Measurements from ENCODE around the gene TSPAN33.

TSPAN33 gene

DNA sequence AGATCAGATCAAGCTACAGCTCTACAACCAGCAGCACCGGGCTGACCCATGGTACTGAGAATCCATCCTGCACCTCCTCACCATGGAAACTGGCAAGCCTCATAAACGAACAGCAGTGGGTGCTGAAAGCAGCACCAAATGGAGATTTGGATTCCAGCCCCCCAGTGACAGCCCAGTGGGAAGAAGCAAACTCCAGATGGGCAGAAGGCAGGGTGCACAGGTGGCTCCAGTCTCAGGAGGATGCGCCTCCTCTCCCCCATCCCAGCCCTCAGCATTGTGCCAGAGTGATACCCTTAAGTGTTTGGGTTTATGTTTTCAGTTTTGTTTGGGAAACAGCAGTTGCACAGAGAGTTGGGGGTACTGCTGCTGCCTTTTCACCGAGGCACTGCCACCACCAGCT is 23.3 kb downstream of the TSPAN33 start:
- CTCF ChIA-PET: interaction anchor here (0.7 to 1.5 kb wide), 4 partner anchors 8 to 76 kb away, joined by 3 to 5 read pairs (median 4); no protein-coding TSS in a partner anchor
- H3K27ac ChIP-seq (ENCODE audit: extremely low read depth, low read depth, low read length): no peak overlapping the region
- H3K9me3 ChIP-seq (ENCODE audit: control insufficient read depth, insufficient read depth, low read depth, low read length): no peaks in the 10 kb centered on the region
- peak; percentile 32; the same call in 1 of the 2 replicates for TF ChIP-seq ZIC2 (tag by site-specific recombination; IDR thresholded peaks at IDR 0.05)
- TF ChIP-seq ZNF544 (tag by site-specific recombination; IDR thresholded peaks at IDR 0.05): no peak
- H3K36me3 ChIP-seq (ENCODE audit: control insufficient read depth in 2 of 2, insufficient read depth in 1 of 2, low read length in 2 of 2): peaks cover 0 to 35% of the 10 kb centered on the region in 2 experiments; a peak in 1 of 3 replicates
- no peaks in the 10 kb centered on the region for H3K4me1 ChIP-seq (ENCODE audit: control insufficient read depth, insufficient read depth, low read length)
- H3K4me3 ChIP-seq (ENCODE audit: low read depth, low read length): no peak overlapping the region
- POLR2A ChIA-PET: interaction anchor here (0.9 kb wide), 1 partner anchor 21 kb away, joined by 3 read pairs; no protein-coding TSS in a partner anchor

- H3K36me3 ChIP-seq (ENCODE audit: control insufficient read depth in 2 of 2, insufficient read depth in 1 of 2, low read length in 2 of 2): peaks cover 0 to 35% of the 10 kb centered on the region in 2 experiments; a peak in 1 of 3 replicates
- TF ChIP-seq KLF8 (tag by site-specific recombination; IDR thresholded peaks at IDR 0.05): no peak
- no peak for TF ChIP-seq ZNF155 (tag by site-specific recombination; IDR thresholded peaks at IDR 0.05)
- TF ChIP-seq BCL6B (tag by site-specific recombination; IDR thresholded peaks at IDR 0.05): no peak
- no peak for TF ChIP-seq ZXDB (tag by site-specific recombination; IDR thresholded peaks at IDR 0.05)
- TF ChIP-seq ZFP69B (tag by site-specific recombination; IDR thresholded peaks at IDR 0.05): no peak
- no peak for TF ChIP-seq ZFP37 (tag by site-specific recombination; IDR thresholded peaks at IDR 0.05)
- TF ChIP-seq ZBTB49 (tag by site-specific recombination; IDR thresholded peaks at IDR 0.05; ENCODE audit: low read depth): no peak
- TF ChIP-seq ZBTB7A (tag by site-specific recombination; IDR thresholded peaks at IDR 0.05; ENCODE audit: low read depth): no peak
- no peak for TF ChIP-seq ZNF549 (tag by site-specific recombination; IDR thresholded peaks at IDR 0.05)
- no peaks in the 10 kb centered on the region for H3K4me1 ChIP-seq (ENCODE audit: control insufficient read depth, insufficient read depth, low read length)
- CTCF ChIA-PET: interaction anchor here (0.5 to 0.8 kb wide), 2 partner anchors 41 to 771 kb away, joined by 4 to 5 read pairs; no protein-coding TSS in a partner anchor
- H3K9me3 ChIP-seq (ENCODE audit: control insufficient read depth, insufficient read depth, low read depth, low read length): no peaks in the 10 kb centered on the region
- POLR2A ChIA-PET: no interaction called here
- H3K27ac ChIP-seq (ENCODE audit: extremely low read depth, low read depth, low read length): no peak overlapping the region
- H3K4me3 ChIP-seq (ENCODE audit: low read depth, low read length): no peak overlapping the region
Measured at GRCh38 chr7:129168231-129169021, 23.9 kb downstream of the TSPAN33 start.

GRCh38 chr7:129169171-129169671 is 24.7 kb downstream of the TSPAN33 start:
- ChIA-PET CTCF (interaction anchor here (0.5 to 1.2 kb wide), 3 partner anchors 42 to 770 kb away, joined by 3 to 5 read pairs (median 3); no protein-coding TSS in a partner anchor), POLR2A (no interaction called here)
- H3K4me1 ChIP-seq (ENCODE audit: control insufficient read depth, insufficient read depth, low read length): no peaks in the 10 kb centered on the region
- TF ChIP-seq RBAK (tag by site-specific recombination; IDR thresholded peaks at IDR 0.05): no peak
- TF ChIP-seq HOXC10 (CRISPR knock-in tag; IDR thresholded peaks at IDR 0.05): no peak
- no peak for TF ChIP-seq ZNF530 (tag by site-specific recombination; IDR thresholded peaks at IDR 0.05; ENCODE audit: low read depth)
- no peak for TF ChIP-seq MZF1 (tag by site-specific recombination; IDR thresholded peaks at IDR 0.05; ENCODE audit: borderline replicate concordance)
- no peak for TF ChIP-seq SP2 (tag by site-specific recombination; IDR thresholded peaks at IDR 0.05)
- TF ChIP-seq, protein P1, sequence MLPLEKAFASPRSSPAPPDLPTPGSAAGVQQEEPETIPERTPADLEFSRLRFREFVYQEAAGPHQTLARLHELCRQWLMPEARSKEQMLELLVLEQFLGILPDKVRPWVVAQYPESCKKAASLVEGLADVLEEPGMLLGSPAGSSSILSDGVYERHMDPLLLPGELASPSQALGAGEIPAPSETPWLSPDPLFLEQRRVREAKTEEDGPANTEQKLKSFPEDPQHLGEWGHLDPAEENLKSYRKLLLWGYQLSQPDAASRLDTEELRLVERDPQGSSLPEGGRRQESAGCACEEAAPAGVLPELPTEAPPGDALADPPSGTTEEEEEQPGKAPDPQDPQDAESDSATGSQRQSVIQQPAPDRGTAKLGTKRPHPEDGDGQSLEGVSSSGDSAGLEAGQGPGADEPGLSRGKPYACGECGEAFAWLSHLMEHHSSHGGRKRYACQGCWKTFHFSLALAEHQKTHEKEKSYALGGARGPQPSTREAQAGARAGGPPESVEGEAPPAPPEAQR (tag by site-specific recombination; IDR thresholded peaks at IDR 0.05): no peak
- TF ChIP-seq ZNF843 (tag by site-specific recombination; IDR thresholded peaks at IDR 0.05): no peak
- no peaks in the 10 kb centered on the region for H3K9me3 ChIP-seq (ENCODE audit: control insufficient read depth, insufficient read depth, low read depth, low read length)
- peaks cover 0 to 35% of the 10 kb centered on the region in 2 experiments; a peak in 1 of 3 replicates for H3K36me3 ChIP-seq (ENCODE audit: control insufficient read depth in 2 of 2, insufficient read depth in 1 of 2, low read length in 2 of 2)
- H3K27ac ChIP-seq (ENCODE audit: extremely low read depth, low read depth, low read length): no peak overlapping the region
- no peak overlapping the region for H3K4me3 ChIP-seq (ENCODE audit: low read depth, low read length)

Data from HEK293 (cell line).